Activated CD4-positive, alpha-beta T cell treated with anti-CD3 and anti-CD28 coated beads for 24 hours (primary cell): Measurements from ENCODE around the gene LPCAT2.

ENCODE experiments used
- DNase-seq, 2 donors: peaks; one replicate each; pipeline ENCODE4 v3.0.0-alpha.2; 2020; ENCODE audit warnings: low read depth in 2 of 2

Gene LPCAT2

DNA sequence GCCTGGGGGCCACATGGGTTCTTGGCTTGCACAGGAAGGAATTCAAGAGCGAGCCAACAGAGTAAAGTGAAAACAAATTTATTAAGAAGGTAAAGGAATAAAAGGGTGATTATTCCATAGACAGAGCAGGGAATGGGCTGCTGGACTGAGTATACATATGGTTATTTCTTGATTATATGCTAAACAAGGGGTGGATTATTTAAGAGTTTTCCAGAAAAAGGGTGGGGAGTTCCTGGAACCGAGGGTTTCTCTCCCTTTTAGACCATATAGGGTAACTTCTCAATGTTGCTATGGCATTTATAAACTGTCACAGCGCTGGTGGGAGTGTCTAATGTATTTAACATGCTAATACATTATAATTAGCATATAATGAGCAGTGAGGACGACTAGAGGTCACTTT lies 27.8 kb upstream of the LPCAT2 start:
- no peak for DNase-seq

DNA sequence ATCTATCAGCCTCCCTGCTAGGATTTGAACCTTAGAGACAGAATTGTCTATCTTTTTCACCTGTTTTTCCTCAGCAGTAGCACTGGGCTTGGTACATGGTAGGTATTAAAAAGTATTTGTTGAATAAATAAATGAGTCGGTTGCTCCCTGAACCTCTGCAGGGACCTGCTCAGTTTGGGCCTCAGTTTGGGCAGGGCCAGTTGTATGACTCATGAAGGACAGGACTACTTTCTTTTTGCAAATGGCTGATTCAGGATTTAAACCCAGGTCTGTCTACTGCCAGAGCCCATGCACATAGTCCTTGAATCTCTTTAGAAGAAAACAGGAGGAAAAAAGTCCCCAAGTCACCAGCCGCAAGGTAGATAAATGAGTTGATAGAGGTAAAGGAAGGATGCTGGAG lies 26.8 kb upstream of the LPCAT2 start:
- DNase-seq, result no peak

DNA sequence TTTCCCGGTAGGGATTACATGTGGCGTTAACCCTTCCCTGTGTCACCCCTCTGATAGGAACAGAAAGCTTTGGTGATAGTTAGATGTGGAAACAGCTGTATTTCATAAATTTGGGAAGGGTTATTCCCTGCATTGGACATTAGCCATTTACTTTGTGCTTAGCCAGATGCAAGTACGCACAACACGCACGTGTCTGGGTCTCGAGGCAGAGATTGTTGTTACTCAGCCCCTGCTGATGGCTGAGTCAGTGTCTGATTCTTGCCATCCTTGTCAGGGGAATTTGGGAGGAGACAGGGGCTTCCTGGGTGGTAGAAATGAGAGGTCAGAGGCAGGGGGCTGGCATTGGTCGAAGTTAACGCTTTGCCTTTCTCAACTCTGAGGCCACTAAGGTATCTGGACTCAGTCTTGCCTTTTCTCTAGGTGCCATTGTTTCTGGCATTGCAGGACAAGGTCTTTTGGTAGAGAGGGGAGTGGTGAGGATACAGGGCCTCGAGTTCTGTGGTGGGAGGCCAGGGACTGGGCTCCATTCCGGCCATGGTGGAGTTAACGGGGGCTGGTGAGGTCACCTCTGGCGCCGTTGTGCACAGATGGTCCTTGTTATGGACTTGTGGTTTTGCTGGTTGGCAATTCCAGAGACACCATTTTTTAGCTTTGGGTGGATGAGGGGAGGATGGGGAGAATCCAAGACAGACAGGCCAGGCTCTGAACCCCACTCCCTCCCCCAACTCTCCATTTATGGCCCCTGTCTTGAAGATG lies 21.6 kb upstream of the LPCAT2 start:
- no peak for DNase-seq

DNA sequence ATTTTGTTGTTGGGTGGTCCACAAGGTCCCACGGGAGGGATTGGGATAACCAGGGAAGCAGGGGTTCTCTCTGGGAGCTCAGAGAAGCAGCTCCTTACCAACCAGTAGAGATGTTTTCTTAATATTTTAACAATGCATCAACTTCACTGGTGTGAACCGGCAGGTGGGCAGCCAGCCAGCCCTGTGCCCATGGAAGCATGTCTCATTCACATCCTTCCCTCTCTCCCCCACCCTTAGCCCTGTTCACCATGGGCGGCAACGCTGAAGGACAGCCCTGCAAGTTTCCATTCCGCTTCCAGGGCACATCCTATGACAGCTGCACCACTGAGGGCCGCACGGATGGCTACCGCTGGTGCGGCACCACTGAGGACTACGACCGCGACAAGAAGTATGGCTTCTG lies 20.6 kb upstream of the LPCAT2 start:
- no peak for DNase-seq

DNA sequence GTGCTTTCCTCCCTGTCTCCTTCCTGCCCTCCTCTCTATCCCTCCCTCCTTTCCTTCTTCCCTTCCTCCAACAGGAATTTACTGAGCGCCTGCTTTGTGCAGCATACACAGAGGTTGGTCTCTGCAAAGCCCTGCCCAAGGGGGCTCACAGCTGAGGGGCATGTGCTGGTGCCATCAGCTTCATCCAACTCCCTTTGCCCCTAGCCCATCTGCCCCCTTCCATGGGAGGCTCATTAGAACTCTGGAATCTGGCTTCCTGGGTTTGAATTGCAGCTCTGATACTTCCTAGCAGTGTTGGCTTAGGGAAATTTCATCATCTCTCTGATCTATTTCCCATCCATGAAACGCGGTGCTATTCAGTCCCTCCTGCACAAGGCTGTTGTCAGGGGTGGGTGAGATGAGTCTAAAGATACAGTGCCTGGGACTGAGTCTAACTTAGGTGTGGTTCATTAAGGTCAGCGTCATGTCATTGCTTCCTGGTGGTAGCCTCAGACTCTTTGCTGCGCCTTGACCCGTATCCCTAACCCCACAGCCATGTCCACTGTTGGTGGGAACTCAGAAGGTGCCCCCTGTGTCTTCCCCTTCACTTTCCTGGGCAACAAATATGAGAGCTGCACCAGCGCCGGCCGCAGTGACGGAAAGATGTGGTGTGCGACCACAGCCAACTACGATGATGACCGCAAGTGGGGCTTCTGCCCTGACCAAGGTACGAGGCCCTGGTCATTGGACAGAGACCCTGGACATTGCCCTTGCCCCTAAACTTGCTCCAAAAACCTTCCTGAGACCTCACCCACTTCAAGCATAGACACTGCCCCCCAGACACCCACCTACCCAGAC lies 19.5 kb upstream of the LPCAT2 start:
- no peak for DNase-seq

- no peak for DNase-seq
Observed at GRCh38 chr16:55489956-55490265, 19.0 kb upstream of the LPCAT2 start.

- no peak for DNase-seq
Observed at GRCh38 chr16:55490301-55490700, 18.6 kb upstream of the LPCAT2 start.

DNA sequence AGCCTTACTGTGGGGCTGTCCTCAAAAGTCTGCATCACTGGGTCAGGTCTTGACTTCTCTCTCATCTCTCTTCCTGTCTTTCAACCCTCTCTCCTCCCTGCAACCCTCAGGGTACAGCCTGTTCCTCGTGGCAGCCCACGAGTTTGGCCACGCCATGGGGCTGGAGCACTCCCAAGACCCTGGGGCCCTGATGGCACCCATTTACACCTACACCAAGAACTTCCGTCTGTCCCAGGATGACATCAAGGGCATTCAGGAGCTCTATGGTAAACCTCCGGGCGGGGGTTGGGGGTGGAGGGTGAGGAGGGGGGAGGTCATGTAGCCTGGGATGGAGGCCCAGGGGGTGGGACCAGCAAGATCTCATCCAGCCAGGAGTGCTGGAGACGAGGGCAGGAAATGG lies 17.2 kb upstream of the LPCAT2 start:
- DNase-seq, result no peak

DNA sequence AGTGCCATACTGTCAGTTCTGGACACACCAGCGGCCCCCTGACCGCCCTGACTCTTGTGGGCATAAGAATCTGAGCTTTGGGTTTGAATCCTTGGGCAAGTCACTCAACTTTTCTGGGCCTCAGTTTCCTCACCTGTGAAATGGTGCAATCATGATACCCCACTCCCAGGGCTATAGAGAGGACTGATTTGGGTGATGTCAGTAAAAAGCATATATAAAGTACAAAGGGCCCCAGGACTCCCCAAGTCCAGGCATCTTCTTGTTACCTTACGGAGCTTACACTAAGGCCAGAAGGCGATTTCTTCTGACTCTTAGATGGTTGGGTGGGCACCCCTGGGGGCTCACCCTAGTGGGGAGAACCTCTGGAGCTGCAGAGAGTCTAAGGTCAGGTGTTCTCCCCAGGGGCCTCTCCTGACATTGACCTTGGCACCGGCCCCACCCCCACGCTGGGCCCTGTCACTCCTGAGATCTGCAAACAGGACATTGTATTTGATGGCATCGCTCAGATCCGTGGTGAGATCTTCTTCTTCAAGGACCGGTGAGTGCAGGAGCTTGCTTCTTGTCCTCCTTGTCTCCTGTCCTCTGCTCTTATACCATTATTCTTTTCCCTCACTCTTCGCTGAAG lies 16.0 kb upstream of the LPCAT2 start:
- no peak for DNase-seq

DNA sequence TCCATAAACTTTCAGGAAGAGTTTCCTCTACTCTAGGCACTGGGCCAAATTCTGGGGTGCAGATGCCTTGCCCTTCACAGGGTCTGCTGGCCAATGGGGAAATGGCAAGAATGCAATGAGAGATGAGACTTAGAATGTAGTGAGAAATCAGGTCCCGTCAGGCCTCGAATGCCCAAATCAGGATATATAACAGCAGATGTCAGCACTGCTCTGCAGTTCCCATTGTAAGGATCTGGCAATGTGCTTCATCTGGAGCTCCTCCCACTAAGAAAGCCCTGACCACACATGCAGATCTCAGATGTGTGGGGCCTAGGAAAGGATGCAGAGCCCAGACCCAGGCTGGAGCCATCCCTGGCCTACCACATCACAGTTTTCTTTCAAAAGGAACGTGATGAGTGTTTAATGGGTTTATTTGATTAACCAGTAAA lies 13.9 kb upstream of the LPCAT2 start:
- DNase-seq, result no peak

- no peak for DNase-seq
Observed at GRCh38 chr16:55495616-55496289, 13.1 kb upstream of the LPCAT2 start.

DNA sequence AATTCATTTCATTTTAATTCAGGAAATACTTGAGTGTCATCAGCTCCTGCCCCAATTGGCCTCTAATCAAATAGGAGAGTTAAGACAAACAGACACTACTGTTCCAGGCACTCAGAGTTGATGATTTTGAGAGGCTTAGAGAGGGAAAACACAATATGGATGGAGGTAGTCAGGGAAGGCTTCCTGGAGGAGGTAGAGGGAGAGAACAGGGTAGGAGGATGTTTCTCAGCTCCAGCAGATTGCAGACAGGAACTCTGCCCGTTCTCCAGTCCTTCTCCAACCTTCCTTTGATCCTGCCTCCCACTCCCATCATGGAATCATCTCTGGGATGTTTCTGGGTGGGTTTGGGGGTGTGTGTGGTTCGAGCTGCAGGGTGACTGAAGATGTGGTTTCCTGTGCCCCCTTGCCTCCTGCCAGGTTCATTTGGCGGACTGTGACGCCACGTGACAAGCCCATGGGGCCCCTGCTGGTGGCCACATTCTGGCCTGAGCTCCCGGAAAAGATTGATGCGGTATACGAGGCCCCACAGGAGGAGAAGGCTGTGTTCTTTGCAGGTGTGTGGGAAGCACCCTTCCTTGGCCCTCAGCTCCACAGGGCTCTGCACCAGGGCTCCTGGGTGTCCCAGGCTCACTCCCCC lies 12.2 kb upstream of the LPCAT2 start:
- no peak for DNase-seq

GRCh38 chr16:55497558-55497957 lies 11.3 kb upstream of the LPCAT2 start:
- DNase-seq, result no peak

GRCh38 chr16:55498101-55498500 lies 10.8 kb upstream of the LPCAT2 start:
- no peak for DNase-seq

GRCh38 chr16:55499281-55499680 lies 9.6 kb upstream of the LPCAT2 start:
- no peak for DNase-seq

GRCh38 chr16:55499951-55500529 lies 8.8 kb upstream of the LPCAT2 start:
- no peak for DNase-seq

DNA sequence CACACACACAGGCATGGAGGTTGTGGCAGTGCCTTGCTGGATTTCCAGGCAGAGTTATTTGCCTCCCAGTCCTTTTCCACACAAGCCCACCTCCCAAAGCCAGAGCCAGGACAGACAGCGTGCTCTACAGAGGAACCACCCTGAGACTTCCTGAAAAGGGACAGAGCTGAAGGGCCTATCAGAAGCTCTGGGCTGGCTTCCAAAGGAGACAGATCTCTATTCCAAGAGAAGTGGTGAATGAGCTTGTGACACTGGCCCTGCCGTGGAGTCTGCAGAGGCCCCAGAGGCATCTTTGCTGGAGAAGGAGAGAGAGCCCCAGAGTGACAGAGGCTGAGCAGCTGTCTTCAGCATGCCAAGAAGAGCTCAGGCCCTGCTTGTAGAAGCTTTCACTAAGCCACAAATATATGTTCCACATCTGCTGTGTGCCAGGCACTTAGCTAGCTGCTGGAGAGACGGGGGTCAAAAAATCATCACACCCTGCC lies 8.3 kb upstream of the LPCAT2 start:
- DNase-seq, result no peak

GRCh38 chr16:55501549-55502322 lies 7.1 kb upstream of the LPCAT2 start:
- DNase-seq, result no peak

DNA sequence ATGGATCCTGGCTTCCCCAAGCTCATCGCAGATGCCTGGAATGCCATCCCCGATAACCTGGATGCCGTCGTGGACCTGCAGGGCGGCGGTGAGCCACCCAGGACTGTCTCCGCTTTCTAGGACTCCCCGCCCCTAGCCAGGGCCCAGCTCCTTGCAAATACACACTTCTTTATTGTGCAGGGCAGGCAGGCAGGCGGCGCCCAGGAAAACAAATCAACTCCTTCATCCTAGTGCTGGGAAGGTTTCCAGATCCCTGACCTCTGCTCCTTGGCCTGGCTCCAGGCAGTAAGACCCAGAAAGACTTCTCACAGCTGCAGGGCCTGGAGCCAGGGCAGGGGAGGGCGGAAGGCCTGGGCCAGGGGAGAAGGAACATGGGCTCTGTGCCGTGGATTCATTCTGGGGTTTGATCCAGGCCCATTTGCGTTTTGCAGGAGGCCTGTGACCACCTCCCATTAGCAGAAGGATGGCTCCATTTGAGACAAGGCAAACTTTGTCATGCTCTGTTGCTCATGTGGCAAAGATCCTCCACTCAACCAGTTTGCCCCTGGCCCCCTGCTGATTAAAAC lies 6.0 kb upstream of the LPCAT2 start:
- no peak for DNase-seq
